NB4 (cell line): ENCODE measurements around the gene IER5.

ENCODE experiments used
- CTCF ChIP-seq: IDR thresholded peaks from one replicate; pipeline ENCODE4 v1.5.1; 2012; ENCODE audit warnings: low read depth, low read length
- MYC ChIP-seq: IDR thresholded peaks from 2 replicates; pipeline ENCODE4 v1.6.1; 2011; ENCODE audit warnings: low read depth, low read length
- POLR2A ChIP-seq: IDR thresholded peaks from 2 replicates; pipeline ENCODE4 v1.6.1; 2011; ENCODE audit warnings: mild to moderate bottlenecking; ENCODE audit not compliant: insufficient read length; ENCODE audit errors: extremely low read depth
- TF ChIP-seq, protein P1 (sequence below): IDR thresholded peaks from 2 replicates; pipeline ENCODE4 v1.6.1; 2011; ENCODE audit warnings: low read depth, low read length

DNA sequence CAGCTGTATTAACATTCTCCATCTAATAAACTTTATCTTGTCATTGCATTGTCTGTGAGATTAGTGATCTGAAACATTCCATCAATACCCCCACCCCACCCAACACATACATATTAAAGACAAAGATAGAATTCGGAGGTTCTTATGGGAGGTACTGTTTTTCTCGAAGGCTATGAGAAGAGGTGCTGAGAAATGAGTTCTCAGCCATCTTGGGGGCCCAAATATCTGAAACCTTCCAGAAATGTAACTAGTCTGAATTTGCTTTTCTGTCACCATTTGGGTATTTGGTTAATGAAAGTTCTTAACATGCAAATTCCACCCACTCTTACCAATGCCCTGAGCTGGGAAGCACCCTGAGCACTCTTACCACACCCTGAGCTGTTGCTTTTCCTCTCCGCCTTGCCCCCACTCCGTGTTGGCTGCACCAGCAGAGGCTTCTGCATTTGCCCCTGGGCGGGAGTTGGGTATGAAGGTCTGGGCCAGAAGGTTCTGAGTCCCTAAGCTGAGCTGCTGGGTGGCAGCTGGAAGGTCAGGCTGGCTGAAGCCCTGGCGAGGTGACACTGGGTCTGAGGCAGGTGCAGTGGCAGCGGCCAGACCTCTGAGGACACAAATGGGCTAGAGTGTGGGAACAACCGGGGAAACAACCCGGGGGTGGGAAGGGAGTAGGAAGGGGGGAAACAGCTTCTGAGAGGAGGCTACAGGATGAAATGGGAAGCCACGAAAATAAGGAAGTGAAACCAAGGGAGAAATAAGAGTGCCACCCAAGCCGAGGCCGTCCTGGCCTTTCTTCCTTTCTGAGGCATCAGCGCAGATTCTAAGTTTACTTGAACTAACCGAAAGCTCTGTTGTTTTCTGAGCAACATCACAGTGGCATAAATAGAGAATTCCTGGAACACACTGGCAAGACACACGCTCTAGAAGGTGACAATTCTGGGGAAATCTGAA lies 26.3 kb upstream of the IER5 start:
- TF ChIP-seq POLR2A (peak; percentile 14), CTCF (no peak), MYC (no peak)
- TF ChIP-seq, protein P1, sequence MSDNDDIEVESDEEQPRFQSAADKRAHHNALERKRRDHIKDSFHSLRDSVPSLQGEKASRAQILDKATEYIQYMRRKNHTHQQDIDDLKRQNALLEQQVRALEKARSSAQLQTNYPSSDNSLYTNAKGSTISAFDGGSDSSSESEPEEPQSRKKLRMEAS, result no peak
